SIG-M5 (cell line): ENCODE data around the gene NHSL1.

ENCODE experiments used
- DNase-seq: peaks from one replicate; lab custom pipeline; 2025; lab: John Stamatoyannopoulos, UW

NHSL1 gene

DNA sequence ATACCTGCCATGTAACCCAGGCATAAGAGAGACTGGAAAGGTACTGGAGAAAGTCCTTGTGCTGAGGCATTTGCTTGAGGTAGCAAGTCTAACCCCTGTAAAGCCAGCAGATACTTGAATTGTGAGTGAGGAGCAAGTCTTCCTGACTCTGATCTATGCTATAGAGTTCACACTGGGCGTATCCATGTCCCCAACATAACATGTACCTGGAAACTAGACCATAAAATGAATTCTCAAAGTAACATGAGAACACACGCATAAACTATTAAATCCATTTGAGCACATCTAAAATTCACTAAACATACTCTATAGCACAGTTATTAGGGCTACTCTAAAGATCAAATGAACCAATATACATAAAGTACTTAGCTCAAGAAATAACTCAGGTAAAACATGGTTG is 2.0 kb downstream of the NHSL1 start:
- DNase-seq: no peak

DNA sequence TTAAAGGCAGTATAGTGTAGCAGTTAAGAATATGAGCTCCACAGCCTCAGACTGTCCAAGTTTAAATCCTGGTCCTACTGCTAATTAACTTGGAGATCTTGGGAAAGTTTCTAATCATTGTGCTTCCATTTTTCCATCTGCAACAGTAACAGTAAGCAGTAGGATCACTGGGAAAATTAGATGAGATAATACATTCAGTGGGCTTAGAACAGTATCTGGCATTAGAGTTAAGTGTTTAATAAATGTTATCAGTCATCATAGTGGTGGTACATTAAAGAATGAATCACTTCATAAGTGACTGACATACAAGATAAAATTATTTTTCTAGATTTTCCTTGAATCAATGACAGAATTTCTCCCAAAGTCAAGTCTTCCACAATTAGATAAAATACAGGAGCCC is 5.0 kb downstream of the NHSL1 start:
- no peak for DNase-seq

DNA sequence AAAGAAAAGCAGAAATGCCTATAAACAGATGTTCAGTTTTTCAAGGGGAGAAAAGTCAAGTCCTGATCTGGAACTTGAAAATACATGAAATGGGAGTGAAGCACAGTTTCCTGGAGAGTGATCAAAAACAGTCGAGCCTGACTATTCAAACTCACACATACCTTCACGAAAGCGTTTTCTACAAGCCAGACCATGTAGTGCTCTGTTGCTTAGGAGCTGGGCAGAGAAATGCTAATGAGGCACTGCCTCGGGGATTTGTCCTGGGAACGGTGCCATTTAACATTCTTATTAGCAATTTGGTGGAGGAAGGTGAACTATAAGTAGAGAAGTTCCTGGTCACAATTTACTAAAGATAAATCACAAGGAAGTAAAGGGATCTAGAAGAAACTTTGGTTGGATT is 5.9 kb downstream of the NHSL1 start:
- DNase-seq: no peak

DNA sequence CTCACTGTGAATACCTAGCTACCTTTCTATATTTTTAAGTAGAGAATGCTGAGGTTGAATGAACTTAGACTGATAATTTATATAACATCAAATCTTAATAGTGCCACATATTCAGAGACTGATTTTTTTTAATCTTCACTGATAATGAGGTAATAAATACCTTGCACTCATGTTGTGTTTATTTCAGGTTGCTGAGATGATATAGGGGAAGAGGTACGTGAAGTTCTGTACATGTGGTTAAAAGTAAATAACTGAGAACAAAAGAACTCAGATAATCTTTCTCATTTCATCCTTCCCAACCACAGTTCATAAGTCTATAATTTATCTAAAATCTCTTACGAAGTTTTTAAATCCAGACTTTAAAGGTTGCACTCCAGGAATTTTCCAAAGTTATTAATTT is 6.4 kb downstream of the NHSL1 start:
- DNase-seq: no peak

DNA sequence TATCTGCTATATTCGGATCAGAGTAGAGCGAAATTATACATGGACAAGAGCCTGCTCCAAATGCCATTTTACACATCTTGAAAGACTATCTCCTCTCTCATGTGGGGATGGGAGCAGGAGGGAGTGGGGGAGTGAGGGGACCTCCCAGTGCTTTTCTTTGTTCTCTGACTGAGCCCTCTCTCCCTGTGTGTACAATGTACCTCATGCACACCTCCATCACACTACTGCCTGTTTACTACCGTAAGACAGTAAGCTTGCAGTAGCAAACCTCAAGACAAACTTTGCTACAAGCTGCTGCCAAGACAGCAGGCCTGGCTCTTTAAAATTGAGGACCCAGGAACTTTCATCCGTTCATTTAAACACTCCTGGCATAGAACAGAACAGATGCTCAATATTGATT is 7.2 kb downstream of the NHSL1 start:
- DNase-seq: no peak

DNA sequence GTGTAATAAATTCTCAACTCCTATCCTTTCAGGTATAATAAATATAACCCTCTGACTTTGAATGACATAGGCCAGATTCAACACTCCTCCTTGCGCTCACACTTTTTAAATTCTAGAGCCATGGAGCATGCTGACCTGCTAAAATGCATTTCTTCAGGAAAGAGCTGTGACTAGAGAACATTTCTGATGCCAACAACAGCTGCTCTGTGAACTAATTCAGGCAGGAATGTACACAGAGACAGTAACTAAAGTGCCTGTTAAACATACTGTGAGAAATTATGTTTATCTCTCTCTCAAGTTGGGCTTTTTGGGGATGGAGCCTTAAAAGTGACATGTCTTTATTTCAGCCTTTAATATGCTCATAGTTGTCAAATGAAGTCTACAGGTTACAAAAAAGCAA is 8.3 kb downstream of the NHSL1 start:
- no peak for DNase-seq

DNA sequence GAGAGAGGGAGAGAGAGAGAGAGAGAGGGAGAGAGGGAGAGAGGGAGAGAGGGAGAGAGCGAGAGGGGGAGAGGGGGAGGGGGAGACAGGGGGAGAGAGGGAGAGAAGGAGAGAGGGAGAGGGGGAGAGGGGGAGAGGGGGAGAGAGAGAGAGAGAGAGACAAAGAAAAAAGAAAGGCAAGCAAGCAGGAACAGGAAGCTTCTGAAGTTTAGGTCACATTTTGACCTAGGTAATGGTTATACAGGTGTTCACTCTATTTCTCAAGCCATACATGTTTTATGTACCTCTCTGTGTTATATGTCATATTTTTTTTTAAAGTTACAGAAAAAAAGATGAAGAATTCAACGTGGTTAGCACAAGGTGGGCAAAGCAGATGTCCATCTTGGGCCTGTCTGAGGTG is 9.4 kb downstream of the NHSL1 start:
- no peak for DNase-seq

DNA sequence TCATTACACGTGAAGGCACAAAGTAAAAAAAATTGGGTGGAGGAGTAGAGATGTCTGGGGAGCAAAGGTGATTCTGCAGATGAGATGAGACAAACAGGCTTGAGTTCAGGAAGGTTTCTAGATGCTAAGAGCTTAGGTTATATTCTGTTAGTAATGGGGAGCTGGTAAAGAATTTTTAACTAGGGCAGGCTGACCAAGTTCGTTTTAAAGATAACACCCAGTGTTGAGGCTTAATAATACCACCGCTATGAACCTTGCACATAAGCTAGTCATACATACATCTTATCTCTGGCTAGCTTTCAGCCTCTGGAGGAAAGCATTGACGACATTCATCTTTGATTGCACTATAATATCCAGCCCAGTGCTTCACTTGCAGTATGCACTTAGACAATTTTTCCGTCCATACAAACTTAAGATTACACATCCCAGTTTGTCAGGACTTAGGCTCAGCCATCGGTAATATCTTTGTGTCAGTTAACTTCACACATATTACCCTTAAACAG is 12.1 kb downstream of the NHSL1 start:
- no peak for DNase-seq

DNA sequence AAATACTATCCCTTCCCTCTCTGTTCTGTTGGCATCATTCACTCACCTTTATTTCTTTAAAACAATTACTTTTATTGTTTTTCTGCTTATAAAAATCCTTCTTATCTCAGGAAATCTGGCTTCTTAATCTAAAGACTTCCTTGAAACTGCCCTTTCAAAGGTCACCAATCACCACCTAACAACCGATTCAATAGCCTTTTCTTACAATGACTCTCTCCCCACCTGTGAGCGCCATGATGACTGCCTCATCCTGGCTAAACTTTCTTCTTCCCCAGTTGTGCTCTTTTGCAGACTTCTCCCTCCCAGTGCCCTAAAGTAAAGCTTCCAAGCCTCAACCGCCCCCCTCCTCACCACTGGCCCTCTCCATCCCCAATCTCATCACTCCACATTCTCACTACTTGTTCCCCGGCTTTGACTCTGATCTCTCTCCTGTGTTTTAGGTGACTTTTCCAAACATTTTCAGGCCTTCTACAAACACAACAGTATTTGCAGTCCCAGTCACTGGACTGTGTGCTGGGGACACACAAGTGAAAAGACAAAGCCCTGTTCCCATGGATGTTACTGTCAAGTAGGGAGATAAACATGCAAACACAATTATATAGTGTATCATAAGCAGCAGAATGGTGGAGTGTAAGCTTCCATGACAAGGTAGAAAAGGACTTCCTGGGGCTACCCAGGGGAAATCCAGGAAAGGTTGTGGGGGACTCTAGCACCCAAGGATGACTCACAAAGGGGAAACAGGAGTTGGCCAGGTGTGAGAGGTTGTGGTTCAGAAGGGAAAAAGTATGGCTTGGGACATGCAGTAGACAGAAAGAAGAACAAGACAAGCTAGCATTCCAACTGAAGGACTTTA is 12.8 kb downstream of the NHSL1 start:
- no peak for DNase-seq

DNA sequence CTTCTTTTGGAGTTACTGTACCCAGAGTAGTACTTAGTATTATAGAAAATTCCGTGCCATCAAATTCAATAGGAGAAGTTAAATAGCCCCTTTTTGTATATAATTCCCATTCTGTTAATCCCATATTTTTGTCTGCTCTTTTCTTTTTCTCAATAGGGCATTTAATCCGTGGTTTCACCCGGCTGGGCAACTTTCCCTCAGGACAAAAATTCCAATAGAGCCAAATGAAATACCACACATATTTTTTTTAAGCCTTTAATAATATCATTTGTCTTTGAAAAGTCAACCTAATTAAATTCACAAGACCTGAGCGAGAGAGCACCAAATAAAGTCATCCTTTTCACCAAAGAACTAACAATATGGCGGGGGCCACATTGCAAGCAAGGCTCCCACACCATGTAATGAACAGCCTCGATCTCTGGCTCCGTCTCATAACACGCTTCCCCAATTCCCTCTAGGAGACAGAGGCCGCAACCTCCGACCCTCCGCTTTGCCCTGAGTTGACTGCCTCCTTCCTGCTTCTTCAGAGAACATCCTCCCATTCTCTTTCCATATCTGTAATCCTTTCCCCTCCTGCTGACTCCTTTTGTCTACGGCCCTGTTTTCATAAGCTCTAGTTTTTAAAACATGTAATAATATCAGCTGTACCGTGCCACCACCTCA is 13.6 kb downstream of the NHSL1 start:
- DNase-seq: no peak

DNA sequence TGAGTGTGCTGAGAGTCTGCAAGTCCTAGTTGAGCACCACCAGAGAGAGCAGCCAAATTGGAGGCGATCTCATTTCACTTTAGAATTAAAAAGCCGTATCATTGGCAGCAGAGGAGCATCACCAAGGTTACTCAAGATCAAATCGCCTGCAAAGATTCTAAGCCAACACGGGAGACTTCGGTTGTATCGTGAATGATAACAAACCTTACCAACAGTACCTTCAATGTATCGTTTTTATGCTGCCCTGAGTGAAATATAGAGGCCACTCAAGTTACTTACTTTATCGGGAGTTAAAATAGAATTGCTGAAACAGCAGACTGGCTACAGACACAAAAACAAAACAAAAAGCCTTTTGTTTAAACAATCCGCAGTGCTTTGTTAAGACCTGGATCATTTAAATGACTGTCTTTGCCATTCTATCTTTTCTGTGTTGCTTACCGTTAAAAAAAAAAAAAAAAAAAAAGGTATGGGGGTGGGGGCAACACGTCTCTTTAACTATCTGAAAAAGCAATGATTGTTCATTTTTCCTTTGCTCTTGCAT is 14.2 kb downstream of the NHSL1 start:
- DNase-seq: no peak

DNA sequence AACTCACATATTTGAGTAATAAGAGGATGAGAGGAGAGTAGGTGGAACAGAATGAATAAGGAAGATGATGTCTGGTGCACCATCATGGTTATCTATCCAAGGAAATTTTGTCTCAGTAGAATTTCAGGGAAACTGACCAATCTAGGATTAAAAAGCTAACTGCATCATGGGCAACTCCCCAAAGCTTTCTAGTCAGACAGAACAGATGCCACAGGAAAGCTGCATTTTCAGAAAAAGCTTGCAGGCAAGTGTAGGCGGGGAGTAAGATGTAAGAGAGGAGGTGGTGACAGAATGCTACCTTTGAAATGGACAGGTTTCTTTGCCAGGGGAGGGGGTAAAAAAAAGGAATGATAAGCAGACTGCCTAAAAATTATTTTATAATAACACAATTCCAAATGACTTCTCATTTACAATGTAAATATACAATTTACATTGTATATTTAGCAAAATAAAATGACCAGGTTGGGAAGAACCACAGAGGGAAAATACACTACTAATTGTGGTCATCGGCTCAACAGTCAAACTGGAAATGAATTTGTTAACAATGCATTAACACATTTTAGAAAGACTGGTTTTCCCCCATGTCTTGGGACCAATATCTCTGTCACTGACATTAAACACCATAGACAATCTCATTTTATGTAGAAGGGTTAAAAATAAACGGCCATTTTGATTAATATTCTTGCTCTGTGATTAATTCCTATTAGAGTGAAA is 15.1 kb downstream of the NHSL1 start:
- no peak for DNase-seq

DNA sequence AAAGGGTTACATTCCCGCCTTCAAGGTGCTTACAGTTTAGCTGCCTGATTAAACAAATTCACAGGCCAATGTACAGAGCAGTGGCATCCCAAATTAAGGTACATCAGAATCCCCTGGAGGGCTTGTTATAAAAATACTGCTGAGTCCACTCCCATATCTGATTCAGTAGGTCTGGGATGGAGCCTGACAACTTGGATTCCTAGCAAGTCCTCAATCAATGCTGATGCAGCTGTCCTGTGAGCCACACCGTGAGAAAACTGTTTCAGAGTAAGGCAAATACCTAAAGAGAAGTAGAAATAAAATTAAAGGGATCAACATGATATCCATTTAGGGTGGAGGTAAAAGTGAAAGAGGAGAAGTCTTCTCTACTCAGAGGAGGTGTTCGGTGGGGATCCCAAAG is 16.5 kb downstream of the NHSL1 start:
- no peak for DNase-seq

DNA sequence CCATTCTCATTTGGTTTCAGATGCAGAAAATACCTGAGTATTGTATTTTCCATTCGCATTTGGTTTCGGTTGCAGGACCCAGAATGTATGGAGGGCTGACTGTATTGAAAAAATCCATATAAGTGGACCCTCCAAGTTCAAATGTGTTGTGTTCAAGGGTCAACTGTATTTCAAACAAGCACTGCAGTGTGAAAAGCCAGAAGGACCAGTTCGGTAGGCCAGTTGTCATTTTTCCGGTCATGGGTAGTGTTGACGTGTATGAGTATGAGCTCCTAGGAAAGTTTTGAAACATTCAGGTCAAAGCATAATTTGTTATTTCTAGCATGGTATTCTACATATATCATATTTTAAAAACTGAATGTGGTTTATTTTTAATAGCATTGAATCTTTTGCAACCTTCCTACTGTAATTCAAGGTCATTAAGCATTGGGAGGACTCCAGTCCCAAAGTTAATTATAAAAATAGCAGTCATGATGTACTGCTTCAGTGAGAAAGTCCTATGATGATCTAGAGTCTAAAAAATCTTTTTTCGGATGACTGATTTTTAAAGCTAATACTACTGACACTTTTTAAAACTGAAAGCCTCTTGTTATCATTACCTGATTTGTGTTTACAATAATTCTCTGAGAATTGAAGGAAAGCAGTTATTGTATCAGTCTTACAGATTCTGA is 18.9 kb downstream of the NHSL1 start:
- DNase-seq: no peak

DNA sequence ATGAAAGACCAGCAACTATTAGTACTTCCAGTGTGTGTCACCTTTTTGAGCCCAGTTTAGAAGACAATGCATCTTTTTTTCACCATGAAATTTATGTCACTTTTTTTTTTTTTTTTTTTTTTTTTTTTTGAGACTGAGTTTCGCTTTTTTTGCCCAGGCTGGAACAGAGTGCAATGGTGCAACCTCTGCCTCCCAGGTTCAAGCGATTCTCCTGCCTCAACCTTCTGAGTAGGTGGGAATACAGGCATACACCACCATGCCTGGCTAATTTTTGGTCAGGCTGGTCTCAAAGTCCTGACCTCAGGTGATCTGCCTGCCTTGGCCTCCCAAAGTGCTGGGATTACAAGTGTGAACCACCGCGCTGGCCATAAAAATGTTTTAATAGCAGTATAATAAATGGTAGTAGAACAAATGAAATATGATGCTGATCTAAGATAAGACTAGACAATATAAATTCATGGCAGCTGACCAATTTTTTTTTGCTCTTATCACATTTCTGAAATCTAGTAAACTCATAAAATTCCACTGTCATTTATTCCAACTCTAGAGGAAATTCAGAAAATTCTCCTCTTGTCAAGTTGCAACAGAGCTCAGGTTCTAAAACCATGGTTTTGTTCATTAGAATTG is 21.3 kb downstream of the NHSL1 start:
- DNase-seq: no peak

DNA sequence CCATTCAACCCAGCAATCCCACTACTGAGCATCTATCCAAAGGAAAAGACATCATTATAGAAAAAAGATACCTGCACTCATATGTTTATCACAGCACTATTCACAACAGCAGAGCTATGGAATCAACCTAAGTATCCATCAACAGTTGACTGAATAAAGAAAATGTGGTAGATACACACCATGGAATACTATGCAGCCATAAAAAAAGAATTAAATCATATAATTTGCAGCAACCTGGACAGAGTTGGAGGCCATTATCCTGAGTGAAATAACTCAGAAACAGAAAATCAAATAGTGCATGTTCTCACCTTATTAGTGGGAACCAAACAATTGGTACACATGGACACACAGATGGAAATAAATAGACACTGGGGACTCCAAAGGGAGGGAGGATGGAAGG is 23.2 kb downstream of the NHSL1 start:
- DNase-seq: no peak

DNA sequence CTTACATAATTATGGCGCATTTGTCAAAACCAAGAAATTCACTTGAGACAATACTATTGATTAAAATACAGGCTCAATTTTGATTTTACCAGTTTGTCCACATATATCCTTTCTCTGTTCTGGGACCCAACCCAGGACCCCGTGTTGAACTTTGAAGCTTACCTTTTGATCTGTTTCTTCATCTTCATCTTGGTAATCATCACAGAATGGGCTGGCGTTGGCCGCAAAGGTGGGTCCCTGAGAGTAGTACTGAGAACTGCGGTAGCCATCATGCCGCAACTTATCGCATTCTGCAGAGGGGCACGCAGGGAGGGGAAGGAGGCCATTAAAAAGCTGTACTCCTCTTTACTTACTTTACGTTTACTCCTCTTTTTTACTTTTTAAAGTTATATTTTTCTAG is 26.1 kb downstream of the NHSL1 start:
- no peak for DNase-seq

DNA sequence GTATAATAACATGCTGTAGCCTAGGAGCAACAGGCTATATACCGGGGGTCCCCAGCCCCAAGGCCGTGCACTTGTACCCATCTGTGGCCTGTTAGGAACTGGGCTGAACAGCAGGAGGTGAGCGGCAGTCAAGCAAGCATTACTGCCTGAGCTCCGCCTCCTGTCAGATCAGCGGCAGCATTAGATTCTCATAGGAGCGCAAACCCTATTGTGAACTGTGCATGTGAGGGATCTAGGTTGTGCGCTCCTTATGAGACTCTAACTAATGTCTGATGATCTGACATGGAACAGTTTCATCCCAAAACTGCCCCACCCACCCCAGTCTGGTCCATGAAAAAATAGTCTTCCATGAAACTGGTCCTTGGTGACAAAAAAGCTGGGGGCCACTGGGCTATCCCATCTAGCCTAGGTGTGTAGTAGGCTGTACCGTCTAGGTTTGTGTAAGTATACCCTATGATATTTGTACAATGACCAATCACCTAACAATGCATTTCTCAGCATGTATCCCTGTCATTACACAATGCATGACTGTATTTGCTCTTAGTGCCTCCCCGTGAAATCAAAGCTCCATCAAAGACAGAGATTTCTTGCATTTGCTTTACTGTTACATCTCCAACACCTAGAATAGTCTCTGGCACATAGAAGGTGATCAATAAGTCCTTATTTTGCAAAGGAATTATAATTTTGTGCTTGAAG is 30.8 kb downstream of the NHSL1 start:
- DNase-seq: no peak

DNA sequence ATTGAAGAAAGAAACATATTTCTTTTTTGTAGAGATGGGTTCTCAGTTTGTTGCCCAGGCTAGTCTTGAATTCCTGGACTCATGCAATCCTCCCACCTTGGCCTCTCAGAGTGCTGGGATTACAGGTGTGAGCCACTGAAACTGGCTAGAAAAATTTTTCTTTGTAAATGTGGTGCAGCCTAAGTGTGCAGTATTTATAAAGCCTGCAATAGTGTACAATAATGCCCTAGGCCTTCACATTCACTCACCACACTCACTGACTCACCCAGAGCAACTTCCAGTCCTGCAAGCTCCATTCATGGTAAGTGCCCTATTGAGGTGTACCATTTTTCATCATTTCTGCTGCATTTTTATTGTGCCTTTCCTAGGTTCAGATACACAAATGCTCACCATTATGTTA is 31.4 kb downstream of the NHSL1 start:
- no peak for DNase-seq

DNA sequence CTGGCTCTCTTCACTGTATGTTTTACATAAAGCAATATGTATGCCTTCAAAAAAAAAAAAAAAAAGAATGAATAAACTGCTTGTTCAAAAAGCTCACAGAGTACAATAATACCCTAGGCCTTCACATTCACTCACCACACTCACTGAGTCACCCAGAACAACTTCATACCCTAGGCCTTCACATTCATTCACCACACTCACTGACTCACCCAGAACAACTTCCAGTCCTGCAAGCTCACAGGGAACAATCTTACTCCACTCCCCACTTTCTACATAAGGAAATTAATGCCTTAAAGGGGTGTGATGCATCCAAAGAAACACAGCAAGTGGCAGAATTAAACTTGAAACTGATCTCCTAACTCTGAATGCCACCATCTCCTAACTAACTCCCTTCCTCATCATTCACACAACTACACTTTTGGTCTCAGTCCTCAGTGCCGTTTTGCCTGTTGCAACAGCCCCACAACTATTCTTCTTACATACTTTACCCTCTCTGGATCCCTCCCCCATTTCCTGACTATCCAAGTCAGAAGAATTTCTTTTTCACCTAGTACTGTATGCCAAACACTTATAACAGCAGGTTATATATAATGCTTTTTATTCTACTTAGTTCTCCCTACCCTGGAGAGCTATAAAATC is 34.2 kb downstream of the NHSL1 start:
- DNase-seq: peak; percentile 2

DNA sequence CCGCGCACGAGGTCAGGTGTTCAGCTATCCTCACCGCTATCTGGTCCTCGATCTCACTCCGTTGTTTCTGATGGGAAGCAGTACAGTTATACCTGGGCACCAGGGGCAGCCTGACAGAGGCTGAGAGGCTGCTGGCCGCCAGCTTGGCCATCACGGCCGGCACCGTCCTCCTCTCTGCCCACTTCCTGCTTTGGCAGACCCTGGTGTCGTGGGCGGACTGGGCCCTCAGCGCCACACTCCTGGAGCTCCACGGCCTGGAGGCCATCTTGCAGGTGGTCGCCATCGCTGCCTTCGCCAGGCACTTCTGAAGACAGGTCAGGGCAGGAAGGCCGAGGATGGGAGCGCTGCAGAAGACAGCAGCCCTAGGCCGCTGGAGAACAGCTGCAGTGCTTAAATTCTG is 35.2 kb downstream of the NHSL1 start:
- DNase-seq: no peak
